Kidney epithelial cell (primary cell): ENCODE results near the gene SNN. TPM values are rescaled to one million over a fixed set of nuclear protein-coding genes. Genes with fewer than 3 reads are reported as not detected.

Experiments used
- DNase-seq: peaks from one replicate; pipeline ENCODE4 v3.0.0-alpha.2; 2010; ENCODE audit warnings: low read depth
- H3K27me3 ChIP-seq: 2 replicates; pipeline ENCODE4 v1.6.0; 2011; ENCODE audit warnings: low read length; ENCODE audit not compliant: control insufficient read depth, insufficient read depth
- H3K36me3 ChIP-seq: 2 replicates; pipeline ENCODE4 v1.5.1; 2011; ENCODE audit warnings: low read length; ENCODE audit not compliant: control insufficient read depth, insufficient read depth
- H3K4me3 ChIP-seq: 2 replicates; pipeline ENCODE4 v1.5.1; 2011; ENCODE audit warnings: low read depth, mild to moderate bottlenecking, control low read depth, low read length
- total RNA-seq: library from RNA; depleted of rRNA; stranded (reverse); fragments of >200 nt; gene quantifications from 2 replicates; pipeline ENCODE4 v1.2.3, GENCODE V29; 2015
- TF ChIP-seq, protein P1 (sequence below): IDR thresholded peaks from 2 replicates; pipeline ENCODE4 v1.5.1; 2011; ENCODE audit warnings: mild to moderate bottlenecking, moderate library complexity, low read length, control low read depth, inconsistent platforms; ENCODE audit not compliant: insufficient read depth, poor library complexity, severe bottlenecking

The SNN gene
- total RNA-seq, 1 donor from 2014 or later, result 31.0 TPM

DNA sequence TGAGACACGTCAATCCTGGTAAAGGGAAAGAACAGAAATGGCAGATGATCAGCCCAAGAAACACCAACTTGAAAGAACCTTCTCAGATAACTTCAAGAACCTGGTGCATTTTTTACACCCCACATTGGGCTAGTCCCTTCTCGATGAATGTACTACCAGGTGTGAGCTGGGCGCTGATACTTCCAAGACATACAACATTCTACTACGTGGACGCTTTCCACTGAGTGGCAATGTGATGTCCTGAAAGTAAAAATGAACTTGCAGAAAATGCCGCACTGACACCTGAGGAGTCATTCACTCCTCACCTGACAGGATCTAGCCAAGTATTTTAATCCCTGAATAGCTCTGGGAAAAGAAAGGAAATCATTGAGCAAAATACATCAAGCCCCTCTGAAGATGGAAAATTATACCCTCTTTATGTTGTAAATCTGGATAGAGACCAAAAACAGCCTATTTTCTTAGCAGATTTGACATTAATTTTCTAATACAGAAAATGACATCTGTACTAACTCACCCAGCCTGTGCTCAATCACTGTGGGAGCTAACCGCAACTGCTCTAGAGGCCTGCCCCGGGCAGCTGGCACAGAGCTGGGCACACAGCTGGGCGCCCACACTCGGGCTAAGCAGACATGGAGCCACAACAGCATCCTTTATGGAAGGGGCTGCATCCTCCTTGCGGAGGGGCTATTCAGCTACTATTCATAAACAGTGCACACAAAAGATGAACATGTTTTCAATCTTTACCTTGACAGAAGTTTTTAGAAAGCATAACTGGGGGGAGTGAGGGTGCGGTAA, 16.2 kb downstream of the SNN start:
- TF ChIP-seq, protein P1, sequence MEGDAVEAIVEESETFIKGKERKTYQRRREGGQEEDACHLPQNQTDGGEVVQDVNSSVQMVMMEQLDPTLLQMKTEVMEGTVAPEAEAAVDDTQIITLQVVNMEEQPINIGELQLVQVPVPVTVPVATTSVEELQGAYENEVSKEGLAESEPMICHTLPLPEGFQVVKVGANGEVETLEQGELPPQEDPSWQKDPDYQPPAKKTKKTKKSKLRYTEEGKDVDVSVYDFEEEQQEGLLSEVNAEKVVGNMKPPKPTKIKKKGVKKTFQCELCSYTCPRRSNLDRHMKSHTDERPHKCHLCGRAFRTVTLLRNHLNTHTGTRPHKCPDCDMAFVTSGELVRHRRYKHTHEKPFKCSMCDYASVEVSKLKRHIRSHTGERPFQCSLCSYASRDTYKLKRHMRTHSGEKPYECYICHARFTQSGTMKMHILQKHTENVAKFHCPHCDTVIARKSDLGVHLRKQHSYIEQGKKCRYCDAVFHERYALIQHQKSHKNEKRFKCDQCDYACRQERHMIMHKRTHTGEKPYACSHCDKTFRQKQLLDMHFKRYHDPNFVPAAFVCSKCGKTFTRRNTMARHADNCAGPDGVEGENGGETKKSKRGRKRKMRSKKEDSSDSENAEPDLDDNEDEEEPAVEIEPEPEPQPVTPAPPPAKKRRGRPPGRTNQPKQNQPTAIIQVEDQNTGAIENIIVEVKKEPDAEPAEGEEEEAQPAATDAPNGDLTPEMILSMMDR, result no peak
- H3K36me3 ChIP-seq, result no peaks in the 10 kb centered on the region
- H3K27me3 ChIP-seq, result no peaks in the 10 kb centered on the region
- DNase-seq, result no peak
- no peak overlapping the region for H3K4me3 ChIP-seq

DNA sequence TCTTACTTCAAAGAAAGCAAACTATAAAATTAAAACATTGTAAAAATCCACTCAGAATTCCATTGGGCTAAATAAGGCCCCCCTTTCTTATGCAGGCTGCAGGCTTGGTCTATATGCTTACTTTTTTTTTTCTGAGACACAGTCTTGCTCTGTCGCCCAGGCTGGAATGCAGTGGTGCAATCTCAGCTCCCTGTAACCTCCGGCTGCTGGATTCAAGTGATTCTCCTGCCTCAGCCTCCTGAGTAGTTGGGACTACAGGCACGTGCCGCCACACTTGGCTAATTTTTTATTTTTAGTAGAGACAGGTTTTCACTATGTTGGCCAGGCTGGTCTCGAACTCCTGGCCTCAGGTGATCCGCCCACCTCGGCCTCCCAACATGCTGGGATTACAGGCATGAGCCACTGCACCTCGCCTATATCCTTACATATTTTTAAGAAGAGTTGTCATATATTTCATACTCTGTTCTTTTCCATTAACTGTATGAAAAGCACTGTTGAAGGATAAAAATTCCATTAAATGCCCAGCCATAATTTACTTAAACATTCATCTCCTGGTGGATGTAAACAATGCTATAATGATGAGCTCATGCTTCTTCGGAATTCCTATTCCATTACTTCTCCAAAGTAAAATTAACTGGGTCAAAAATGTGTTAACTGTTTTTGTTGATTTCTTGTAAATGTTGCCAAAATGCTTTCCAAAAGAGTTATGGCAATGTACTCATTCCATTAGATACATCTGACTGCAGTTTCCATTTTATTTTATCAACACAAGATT, 17.8 kb downstream of the SNN start:
- no peaks in the 10 kb centered on the region for H3K27me3 ChIP-seq
- DNase-seq, result no peak
- H3K36me3 ChIP-seq, result no peaks in the 10 kb centered on the region
- H3K4me3 ChIP-seq, result no peak overlapping the region
- TF ChIP-seq, protein P1, result no peak

DNA sequence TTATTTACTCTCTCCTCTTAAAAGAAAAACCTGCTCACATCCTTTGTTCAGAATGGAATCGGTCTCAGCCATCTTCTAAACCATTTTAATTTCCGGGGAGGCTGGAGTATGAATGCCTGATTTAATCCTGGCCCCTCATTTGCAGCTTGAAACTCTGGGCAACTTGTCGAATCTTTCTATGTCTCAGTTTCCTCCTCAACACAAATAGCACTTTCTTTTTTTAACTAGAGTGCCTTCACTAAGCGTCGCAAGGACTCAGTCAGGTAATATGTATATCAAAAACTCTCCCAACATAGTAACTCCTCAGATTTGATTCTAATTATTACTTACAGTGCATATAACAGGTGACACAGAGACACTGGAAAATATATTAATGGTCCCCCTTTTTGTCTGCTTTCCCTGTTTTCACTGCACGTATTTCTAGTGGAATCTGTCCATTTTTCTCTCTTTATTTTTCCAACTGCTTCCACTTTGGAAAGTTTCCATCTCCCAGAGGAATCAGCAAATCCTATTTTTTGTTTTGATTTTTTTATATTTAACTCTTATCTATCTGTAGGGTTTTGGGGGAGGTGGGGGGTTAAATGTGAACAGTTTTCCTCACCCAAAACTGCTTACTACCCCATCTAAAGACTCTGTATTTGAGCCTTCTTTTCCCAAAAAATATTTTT, 18.6 kb downstream of the SNN start:
- no peak for DNase-seq
- Histone ChIP-seq H3K36me3 (peaks cover 1% of the 10 kb centered on the region), H3K27me3 (no peaks in the 10 kb centered on the region), H3K4me3 (no peak overlapping the region)
- TF ChIP-seq, protein P1, result no peak

DNA sequence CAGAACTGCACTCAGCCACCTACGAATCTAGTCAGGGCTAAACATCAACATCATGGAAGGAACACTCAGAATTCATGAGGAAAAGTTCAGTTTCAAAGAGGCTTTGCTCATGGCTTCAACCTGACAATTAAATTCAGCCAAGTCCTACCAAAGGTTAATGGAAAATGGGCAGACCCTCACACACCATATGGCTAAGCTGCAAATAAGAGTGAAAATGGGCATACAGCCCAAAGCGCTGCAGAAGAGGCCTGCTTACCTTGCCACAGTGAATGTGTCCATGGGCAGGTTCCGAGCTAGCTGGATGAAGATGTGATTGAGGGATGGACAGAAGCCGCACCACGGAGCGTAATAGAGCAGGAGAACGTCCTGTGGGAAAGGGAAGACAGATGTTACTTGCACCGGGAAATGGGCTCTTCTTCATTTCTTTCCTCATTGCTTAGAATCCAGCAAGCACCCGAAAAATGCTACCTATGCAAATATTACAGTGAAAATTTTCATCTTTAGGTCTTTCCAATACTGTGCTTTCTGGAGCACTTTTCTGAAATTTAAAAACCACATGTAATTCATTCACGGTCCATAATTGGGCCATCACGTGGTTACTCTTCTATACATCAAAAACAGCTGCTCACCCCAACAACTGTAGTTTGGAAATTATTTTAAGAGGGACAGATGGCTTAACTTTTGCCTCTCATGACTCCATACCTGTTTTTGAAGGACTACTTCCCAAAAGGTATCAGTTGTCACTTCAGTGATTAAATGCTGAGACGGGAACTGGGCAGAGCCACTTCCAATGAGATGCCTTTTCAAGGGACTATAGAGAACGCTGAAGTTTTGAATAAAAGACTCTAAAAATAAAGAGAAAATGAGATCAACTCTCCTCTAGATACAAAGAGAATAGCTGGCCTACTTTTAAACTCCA, 19.6 kb downstream of the SNN start:
- H3K36me3 ChIP-seq, result peaks cover 1% of the 10 kb centered on the region
- no peaks in the 10 kb centered on the region for H3K27me3 ChIP-seq
- no peak overlapping the region for H3K4me3 ChIP-seq
- no peak for DNase-seq
- TF ChIP-seq, protein P1, result no peak

DNA sequence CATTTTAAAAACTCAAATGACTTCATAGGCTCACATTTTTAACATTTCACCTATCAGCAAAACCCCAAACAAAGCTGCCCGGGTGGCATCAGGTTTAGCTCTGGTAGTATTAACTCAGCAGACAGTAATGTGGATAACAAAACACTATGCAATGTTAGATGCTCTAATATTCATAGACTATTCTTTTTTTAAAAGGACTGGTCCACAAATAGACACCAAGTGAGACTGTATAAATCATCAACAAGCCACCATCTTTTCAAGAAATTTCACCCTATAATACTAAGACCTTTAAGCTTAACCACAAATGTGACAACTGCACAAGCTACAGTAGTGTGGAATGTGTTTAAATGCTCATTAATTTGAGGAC, 20.2 kb downstream of the SNN start:
- H3K4me3 ChIP-seq, result no peak overlapping the region
- no peaks in the 10 kb centered on the region for H3K27me3 ChIP-seq
- peaks cover 1% of the 10 kb centered on the region for H3K36me3 ChIP-seq
- TF ChIP-seq, protein P1, result no peak
- no peak for DNase-seq
